GM18870 (cell line): ENCODE data around the gene SCTR.

ENCODE experiments used
- ATAC-seq: cut with Tn5 transposase; IDR thresholded peaks from one replicate; pipeline ENCODE4 v1.9.1; 2021; ENCODE audit warnings: moderate library complexity; ENCODE audit not compliant: unreplicated experiment

SCTR gene

GRCh38 chr2:119449521-119449920 lies 74.8 kb downstream of the SCTR start:
- no peak for ATAC-seq

DNA sequence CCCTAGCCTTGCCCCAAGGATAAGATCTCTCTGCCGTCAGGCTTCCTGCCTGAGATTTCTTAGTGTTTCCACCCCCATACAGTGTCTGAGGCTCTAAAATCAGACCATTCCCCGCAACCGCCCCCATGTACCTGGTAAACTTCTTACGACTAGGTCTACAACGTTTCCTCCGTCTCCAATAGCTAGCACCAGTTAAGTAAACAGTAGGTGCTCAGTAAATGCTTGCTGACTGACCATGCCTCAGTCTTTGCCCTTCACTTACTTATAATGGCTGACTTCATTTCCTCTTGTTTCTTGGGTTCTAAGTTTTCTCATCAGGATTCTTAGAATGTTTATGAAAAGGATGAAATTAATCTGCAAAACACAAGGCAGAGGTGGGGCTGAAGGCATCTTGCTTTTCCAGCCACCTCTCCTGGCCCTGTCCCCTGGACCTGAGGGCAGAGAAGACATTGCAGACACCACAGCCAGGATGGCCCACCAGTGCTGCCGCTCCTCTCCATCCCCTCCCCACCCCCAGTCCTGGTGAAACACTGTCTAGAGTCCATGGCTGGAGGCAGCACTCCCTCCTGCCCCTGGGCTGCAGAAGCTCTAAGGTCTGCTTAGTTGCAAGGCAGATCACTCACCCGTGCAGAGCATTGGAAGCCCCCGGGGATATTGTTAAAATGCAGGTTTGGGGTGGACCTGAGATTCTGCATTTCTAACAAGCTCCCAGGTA lies 75.7 kb downstream of the SCTR start:
- ATAC-seq, result no peak

DNA sequence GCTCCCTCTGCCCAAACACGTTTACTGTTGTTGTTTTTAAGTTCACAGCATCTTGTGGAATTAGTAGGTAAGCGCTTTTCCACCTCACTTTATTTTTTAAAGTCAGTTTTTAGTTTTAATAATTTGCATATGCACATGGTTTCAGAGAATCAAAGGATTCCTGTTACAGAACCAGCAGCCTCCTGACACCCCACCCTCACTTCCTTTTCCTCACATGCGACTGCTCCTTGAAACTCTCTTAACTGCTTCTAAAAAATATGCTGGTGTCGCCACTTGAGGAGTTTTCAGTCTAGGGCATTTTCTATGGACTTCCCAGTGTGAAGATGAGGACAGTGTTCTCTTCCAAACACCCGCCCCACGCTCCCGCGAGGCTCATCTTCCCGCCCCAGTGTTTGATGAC lies 78.2 kb downstream of the SCTR start:
- no peak for ATAC-seq

GRCh38 chr2:119442850-119443249 lies 81.4 kb downstream of the SCTR start:
- no peak for ATAC-seq

DNA sequence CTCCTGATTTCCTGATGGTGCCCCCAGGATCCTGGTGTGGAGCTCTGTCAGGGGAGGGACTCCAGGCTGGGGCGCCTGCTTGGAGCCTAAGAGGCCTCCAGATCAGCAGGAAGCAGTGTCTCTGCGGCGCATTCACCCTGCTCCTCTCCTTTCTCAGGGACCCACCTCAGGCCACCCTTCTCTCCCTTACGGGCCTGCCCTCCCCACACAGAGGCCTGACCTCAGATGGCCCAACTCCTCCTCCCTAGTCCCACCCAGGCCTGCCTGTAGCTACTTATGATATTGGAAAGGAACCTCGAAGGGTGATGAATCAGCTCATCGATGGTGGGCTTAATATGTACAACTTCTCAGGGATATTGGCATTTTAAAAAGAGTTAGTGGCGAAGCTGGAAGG lies 82.1 kb downstream of the SCTR start:
- ATAC-seq, result no peak

- ATAC-seq, result no peak
These were observed 82.7 kb downstream of the SCTR start for GRCh38 chr2:119441376-119442225.

DNA sequence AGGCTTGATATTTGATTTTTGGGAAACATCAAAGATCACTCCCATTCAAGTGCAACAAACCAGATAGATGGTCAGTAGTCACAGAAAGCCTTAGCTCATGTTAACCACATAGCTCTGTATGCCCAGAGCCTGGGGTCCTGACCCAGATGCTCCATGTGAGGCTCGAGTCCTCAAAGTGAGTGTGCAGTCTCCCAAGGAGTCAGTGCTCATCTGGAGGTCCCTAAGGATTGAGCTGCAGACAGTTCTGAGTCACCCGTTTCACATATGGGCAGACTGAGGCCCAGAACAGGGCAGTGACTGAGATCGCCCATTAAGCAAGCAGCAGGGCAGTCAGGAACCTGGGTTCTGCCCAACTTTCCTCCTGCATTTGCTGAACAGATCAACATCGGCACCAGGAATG lies 83.4 kb downstream of the SCTR start:
- ATAC-seq, result no peak

GRCh38 chr2:119440501-119440870 lies 83.8 kb downstream of the SCTR start:
- no peak for ATAC-seq

GRCh38 chr2:119439574-119440500 lies 84.4 kb downstream of the SCTR start:
- no peak for ATAC-seq

- ATAC-seq, result no peak
These were observed 85.5 kb downstream of the SCTR start for GRCh38 chr2:119438726-119439284.

DNA sequence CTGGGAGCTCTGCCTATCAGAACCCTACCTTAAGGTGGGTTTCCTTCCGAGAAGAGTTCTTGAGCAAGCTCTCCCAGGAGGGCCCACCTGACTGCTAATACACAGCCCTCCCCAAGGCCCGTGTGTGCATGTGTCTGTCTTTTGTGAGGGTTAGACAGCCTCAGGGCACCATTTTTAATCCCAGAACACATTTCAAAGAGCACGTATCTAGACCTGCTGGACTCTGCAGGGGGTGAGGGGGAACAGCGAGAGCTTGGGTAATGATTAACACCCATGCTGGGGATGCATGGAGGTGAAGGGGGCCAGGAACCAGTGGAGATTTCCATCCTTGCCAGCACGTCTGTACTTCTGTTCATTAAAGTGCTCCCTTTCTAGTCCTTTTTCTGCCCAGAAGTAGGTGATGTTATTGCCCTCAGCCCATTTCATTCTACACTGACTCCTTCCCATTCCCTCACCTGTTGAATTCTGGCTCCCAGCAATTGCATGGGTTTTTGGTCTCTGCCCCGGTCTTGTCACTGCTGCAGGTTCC lies 86.1 kb downstream of the SCTR start:
- no peak for ATAC-seq

GRCh38 chr2:119436993-119437772 lies 87.1 kb downstream of the SCTR start:
- no peak for ATAC-seq

GRCh38 chr2:119435953-119436297 lies 88.4 kb downstream of the SCTR start:
- no peak for ATAC-seq

DNA sequence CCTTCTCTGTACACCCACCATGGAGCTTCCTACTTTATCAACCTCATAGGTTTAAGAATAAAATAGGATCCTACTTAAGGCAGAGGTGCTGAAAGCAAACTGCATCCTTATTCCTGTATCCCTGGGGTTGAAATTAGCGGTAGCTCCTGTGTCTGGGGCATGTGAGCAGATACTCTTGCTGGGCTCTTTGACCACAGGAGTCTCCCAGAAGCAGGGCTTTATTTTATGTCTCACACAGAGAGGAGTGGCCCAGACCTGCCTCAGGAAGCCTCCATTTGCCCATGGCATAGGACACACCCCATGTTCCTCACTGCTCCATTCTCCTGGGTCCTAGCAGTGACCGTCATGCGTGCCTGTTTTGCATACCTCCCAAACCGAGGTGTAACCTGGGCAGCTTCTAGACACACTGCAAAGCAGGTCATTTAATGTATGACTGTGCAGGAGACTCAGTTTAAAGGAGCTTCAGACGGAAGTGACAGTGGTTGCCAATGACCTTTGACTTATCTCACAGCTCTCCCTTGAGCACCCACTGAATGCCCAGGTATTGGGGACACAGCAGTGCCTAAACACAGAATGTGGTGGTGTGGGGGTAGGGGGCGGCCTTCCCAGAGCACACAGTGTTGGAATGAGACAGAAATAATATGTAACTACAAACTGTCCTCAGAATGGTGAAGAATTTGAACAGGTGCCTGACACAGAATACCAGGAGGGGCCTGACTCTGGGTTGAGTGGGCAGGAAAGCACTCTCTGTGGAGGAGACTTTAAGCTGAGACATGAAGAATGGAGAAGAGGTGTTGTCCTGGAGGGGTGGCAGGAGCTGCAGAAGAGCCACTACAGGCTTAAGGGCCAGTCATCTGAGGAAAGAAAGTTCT lies 89.0 kb downstream of the SCTR start:
- no peak for ATAC-seq

DNA sequence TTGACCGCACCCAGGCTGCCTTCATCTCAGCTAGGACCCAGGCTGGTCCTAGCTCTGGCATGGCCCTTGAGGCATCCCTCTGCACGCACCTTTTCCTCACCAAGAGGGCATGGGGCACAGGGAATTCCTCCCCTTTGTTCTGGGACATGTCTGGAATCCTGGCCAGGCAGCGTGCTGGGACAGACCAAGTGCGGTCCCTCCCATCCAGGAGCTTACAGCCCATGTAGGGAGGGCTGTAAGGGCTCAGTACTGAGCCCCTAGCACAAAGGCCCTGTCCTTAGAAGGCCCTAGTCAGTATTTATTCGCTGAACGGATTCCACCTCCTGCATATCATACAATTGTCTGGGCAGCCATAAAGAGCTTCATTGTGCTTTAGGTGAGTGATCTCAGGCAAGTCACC lies 89.6 kb downstream of the SCTR start:
- ATAC-seq, result no peak

DNA sequence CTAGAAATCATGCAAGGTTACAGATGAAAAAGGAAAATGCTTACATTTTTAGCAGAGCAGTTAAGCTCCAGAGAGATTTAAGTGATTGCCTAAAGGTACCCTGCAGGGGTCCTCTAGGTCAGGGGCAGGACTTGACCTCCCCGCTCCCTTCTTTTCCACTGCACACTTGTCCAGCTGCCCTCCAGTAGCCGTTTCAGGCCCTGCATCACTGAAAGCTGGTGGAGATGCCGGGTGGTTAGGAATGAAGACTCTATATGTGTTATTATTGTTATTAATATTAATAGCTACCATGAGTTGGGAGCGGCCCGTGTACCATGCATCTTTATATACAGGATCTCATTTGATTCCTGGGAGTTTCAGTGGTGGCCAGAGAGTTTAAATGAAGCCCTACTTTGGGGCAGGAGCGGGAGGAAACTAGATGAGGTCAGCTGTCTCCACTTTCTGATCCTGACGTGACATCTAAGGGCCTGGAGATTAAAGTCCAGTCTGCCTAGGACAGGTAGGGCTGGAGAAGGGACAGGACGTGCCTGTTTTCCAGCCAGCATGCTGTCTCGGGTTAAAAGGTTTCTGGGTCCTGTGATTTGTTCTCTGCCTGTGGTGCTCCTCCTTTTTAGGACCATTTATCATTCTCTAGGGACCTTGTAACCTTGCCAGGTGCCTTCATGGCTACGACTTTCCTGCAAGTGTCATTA lies 90.5 kb downstream of the SCTR start:
- ATAC-seq, result no peak

DNA sequence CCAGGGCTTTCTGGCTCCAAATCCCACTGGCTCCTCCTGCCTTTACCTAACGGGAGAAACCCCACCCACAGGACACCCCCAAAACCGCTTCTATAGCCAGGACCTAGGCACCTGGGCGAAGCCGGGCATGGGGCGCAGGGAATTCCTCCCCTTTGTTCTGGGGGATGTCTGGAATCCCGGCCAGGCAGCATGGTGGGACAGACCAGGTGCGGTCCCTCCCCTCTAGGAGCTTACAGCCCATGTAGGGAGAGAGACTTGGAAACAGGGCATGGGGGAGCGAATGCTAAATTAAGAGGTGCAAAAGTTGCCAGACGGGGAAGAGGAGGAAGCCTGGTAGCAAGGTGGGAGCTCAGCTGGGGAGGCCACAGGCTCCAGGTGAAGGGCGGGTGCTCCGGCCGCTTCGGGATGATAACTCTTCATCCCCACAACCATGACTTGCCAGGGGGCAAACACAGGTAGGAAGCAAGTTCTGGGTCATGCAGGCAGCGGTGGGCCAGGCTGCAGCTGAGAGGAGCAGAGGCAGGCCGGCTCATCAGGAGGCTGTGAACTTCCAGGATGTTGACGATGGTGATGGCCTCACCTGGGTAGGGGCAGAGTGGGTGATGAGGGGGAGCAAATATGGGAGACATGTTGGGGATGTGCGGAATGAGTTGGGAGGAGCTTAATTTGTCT lies 91.3 kb downstream of the SCTR start:
- no peak for ATAC-seq
